ENCODE data around the gene SMIM12. TPM values are rescaled to one million over a fixed set of nuclear protein-coding genes. Genes with fewer than 3 reads are reported as not detected.

The SMIM12 gene
- total RNA-seq, 6 experiments from 2014 or later: 30.5 to 45.7 (median 32.2) TPM

GRCh38 chr1:34896612-34897011 is 37.1 kb upstream of the SMIM12 start:
- Histone ChIP-seq H3K27ac (no peak overlapping the region), H3K27me3 (no peaks in the 10 kb centered on the region), H3K4me3 (no peak overlapping the region), H3K4me1 (no peaks in the 10 kb centered on the region), H3K36me3 (no peaks in the 10 kb centered on the region), H3K9me3 (no peaks in the 10 kb centered on the region)
- ATAC-seq: no peak
- intact Hi-C loops (cut with DNase I): no loop called here
- 31% methylated on average over 1 of the region's 1 CpG for WGBS (ENCODE audit: insufficient coverage, low coverage, low lambda C conversion rate, missing lambda C conversion rate)
- no peak for TF ChIP-seq POLR2A (IDR thresholded peaks at IDR 0.05)
- TF ChIP-seq CTCF (IDR thresholded peaks at IDR 0.05): no peak
- no peak for DNase-seq

GRCh38 chr1:34889705-34890104 is 30.2 kb upstream of the SMIM12 start:
- ATAC-seq (no peak), DNase-seq (no peak)
- intact Hi-C loops (cut with DNase I): no loop called here
- no peak overlapping the region for H3K4me3 ChIP-seq
- no peak overlapping the region for H3K27ac ChIP-seq
- WGBS (ENCODE audit: insufficient coverage, low coverage, low lambda C conversion rate, missing lambda C conversion rate): 49% methylated on average over 4 of the region's 4 CpGs
- peaks cover 0 to 4% (median 0%) of the 10 kb centered on the region in 4 donors for H3K4me1 ChIP-seq
- no peak for TF ChIP-seq CTCF (IDR thresholded peaks at IDR 0.05)
- TF ChIP-seq POLR2A (IDR thresholded peaks at IDR 0.05): no peak
- H3K36me3 ChIP-seq: no peaks in the 10 kb centered on the region
- H3K9me3 ChIP-seq: no peaks in the 10 kb centered on the region
- peaks cover 0 to 13% of the 10 kb centered on the region in 2 donors for H3K27me3 ChIP-seq

GRCh38 chr1:34887593-34887992 is 28.0 kb upstream of the SMIM12 start:
- intact Hi-C loops (cut with DNase I): no loop called here
- Histone ChIP-seq H3K9me3 (no peaks in the 10 kb centered on the region), H3K36me3 (no peaks in the 10 kb centered on the region), H3K27me3 (peaks cover 0 to 13% of the 10 kb centered on the region in 2 donors), H3K27ac (no peak overlapping the region), H3K4me3 (no peak overlapping the region), H3K4me1 (peaks cover 0 to 4% (median 0%) of the 10 kb centered on the region in 4 donors)
- DNase-seq (no peak), ATAC-seq (no peak)
- 40% methylated on average over 1 of the region's 4 CpGs for WGBS (ENCODE audit: insufficient coverage, low coverage, low lambda C conversion rate, missing lambda C conversion rate)
- TF ChIP-seq POLR2A (IDR thresholded peaks at IDR 0.05): no peak
- no peak for TF ChIP-seq CTCF (IDR thresholded peaks at IDR 0.05)

- no CpG with 5 or more reads among the region's 80 CpGs for WGBS (ENCODE audit: insufficient coverage, low coverage, low lambda C conversion rate, missing lambda C conversion rate)
- no peaks in the 10 kb centered on the region for H3K9me3 ChIP-seq
- peaks cover 0 to 4% (median 0%) of the 10 kb centered on the region in 4 donors for H3K4me1 ChIP-seq
- peak; percentile 43 to 53 (median 48) for ATAC-seq
- H3K4me3 ChIP-seq: peak overlapping the region in 1 of 3 donors; percentile 20
- peaks cover 0 to 13% of the 10 kb centered on the region in 2 donors for H3K27me3 ChIP-seq
- H3K27ac ChIP-seq: no peak overlapping the region
- TF ChIP-seq CTCF (IDR thresholded peaks at IDR 0.05) (no peak), POLR2A (IDR thresholded peaks at IDR 0.05) (no peak)
- intact Hi-C loops (cut with DNase I): no loop called here
- no peaks in the 10 kb centered on the region for H3K36me3 ChIP-seq
- no peak for DNase-seq
Observed at GRCh38 chr1:34885405-34886247, 26.1 kb upstream of the SMIM12 start.
